Measurements from ENCODE around the gene PLEKHM3.

DNA sequence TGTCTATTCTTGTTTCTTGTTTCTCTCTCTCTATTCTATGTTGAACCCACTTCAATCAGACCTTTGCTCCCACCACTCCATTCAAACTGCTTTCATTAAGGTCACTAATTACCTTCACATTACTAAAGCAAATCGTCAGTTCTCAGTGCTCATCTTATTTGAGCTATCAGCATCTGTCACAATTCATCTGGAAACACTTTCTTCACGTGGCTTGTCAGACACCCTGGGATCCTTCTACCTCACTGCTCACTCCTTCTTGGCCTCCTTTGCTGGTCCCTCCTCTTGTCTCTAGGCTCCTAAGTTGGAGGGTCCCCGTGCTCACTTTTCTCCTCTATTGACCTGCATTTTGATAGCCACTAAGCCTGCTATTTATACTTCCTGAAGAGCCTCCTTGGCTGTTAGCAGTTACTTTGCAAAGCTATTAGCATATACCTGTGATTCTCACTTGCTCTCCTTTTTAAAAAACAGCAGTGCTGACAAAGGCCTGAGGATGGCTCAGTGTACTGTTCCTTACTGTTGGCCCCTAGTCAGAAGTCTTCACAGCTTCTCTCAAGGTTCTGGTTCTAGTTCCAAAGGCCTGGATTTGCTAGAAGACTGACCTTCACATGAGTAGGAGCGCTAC lies 80.2 kb downstream of the PLEKHM3 start:
- TF ChIP-seq, protein P1, sequence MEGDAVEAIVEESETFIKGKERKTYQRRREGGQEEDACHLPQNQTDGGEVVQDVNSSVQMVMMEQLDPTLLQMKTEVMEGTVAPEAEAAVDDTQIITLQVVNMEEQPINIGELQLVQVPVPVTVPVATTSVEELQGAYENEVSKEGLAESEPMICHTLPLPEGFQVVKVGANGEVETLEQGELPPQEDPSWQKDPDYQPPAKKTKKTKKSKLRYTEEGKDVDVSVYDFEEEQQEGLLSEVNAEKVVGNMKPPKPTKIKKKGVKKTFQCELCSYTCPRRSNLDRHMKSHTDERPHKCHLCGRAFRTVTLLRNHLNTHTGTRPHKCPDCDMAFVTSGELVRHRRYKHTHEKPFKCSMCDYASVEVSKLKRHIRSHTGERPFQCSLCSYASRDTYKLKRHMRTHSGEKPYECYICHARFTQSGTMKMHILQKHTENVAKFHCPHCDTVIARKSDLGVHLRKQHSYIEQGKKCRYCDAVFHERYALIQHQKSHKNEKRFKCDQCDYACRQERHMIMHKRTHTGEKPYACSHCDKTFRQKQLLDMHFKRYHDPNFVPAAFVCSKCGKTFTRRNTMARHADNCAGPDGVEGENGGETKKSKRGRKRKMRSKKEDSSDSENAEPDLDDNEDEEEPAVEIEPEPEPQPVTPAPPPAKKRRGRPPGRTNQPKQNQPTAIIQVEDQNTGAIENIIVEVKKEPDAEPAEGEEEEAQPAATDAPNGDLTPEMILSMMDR (conservative IDR thresholded peaks at IDR 0.05; ENCODE audit: low read length): no peak
- no peak for TF ChIP-seq EZH2phosphoT487 (IDR thresholded peaks at IDR 0.05; ENCODE audit: borderline replicate concordance)
